ENCODE measurements around the gene TMEM270.
"Not testable (repeated sequence)": the region's sequence is repeated elsewhere in the genome, so short reads cannot be mapped to it uniquely, and the experiment has no call there.

TMEM270 gene

DNA sequence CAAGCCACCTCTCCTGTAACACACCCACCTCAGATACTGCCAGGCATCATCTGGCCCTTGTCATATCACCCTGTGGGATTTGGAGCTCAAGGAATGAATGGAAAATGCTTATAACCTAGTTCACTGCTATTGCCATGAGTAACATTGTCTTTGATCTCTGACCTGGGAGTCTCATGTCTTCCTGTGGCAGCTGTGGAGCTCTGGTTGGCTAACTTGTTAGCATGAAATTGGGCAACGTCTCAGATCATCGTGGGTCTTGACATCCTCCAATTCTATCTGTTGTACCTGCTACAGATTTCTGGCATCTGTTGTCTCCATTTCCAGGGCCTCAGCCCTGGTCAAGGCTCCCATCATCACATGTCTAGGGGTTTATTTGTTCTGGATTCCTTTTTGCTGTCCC, 2.2 kb upstream of the TMEM270 start:
- no peak for DNase-seq (ENCODE audit: low read depth)

DNA sequence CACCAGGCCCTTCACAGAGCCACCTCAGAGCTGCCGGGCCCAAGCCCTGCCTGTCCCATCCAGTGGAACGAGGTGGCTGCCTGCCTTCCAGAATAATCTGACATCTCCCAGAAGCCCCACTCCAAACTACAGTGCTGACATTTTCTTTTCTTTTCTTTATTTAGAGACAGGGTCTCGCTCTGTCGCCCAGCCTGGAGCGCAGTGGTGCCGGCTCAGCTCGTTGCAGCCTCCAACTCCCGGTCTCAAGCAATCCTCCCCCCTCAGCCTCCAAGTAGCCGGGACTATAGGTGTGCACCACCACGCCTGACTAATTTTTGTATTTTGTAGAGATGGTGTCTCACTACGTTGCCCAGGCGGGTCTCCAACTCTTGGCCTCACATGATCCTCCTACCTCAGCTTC, 346 bp downstream of the TMEM270 start:
- DNase-seq (ENCODE audit: low read depth), result no peak

DNA sequence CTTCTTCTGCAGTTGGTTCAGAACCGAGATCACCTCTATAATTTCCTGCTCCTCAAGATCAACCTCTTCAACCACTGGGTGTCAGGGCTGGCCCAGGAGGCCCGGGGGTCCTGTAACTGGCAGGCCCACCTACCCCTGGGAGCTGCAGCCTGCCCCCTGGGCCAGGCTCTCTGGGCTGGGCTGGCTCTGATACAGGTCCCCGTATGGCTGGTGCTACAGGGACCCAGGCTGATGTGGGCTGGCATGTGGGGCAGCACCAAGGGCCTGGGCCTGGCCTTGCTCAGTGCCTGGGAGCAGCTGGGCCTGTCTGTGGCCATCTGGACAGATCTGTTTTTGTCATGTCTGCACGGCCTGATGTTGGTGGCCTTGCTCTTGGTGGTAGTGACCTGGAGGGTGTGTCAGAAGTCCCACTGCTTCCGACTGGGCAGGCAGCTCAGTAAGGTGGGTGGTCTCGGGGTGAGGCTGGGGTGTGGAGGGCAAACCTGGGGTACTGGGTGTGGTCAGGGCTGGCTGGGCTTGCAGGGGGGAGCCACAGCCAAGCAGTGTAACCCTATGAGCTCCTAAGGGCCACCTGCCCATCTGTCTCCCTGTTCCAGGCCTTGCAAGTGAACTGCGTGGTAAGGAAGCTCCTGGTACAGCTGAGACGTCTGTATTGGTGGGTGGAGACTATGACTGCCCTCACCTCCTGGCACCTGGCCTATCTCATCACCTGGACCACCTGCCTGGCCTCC, 4.2 kb downstream of the TMEM270 start:
- DNase-seq (ENCODE audit: low read depth), result no peak

DNA sequence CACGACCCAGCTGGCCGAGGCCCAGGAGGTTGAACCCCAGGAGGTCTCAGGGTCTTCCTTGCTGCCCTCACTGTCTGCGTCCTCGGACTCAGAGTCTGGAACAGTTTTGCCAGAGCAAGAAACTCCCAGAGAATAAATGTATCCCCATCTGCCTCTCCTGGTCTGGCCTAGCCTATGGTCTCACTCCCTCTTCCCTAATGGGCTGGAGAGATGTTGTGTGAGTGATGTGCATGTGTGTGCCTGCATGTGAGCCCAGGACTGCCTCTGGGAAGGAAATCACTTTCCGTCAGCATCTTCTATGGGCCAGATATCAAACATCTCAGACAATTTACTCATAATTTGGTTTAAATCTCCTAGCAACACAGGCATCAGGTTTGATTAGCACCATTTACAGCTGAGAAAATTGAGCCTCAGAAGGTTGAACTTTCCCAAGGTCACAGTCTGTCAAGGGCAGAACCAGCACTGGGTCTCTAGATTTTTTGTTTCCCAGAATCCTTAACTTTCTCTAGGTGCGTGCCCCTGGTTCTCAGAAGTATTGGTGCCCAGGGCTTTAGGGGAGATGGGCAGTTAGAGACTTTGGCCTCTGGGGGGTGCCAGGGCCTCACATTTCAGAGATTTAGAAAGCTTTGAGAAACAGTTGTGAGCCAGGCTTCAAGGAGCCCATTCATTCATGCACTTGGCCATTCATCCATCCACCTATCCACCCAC, 4.9 kb downstream of the TMEM270 start:
- DNase-seq (ENCODE audit: low read depth), result no peak

DNA sequence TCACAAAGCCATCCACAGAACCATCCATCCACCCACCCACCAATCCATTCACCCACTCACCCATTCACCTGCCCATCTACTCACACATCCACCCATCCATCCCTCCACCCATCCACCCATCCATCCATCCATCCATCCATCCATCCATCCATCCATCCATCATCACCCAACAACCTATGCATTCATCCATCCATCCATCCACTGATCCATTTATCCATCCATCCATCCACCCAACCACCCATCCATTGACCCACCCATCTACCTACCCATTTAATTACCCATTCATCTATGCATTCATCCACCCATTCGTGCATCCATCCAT, 5.4 kb downstream of the TMEM270 start:
- no peak for DNase-seq (ENCODE audit: low read depth)

DNA sequence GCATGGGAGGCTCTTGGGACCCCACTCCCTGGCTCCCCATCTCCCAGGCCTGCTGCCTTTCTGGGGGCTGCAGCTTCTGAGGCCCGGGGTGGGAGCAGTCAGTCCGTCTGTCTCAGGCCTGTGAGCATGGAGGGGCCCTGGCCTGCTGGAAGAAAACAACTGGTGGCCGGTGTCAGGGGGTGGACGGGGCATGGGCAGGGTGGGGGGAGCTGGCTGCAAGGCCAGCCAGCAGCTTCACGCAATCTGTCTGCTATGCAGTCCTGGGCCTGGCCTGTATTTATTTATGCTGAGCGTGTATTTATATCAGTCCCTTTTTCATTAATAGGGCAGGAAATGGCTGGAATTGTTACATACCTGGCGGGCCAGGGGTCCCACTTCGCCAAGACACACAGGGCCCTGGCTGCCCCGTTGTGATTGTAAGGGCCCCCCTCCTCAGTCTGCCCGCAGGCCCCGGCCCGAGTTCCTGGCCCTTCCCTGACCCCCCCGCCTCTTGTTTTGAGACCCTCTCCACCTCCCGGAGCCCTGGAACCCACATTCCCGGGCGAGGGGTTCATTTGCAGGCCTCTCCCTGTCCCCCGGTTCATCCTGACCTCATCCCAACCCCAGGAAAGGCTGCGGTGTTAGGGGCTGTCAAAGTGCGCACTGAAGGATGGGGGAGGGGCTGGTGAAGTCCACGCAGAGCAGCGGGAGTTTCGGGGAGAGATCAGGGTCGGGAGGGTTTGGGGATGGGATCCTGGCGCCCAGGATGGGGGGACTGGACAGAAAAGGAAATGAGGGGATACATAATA, 8.2 kb downstream of the TMEM270 start:
- DNase-seq (ENCODE audit: low read depth), result no peak

DNA sequence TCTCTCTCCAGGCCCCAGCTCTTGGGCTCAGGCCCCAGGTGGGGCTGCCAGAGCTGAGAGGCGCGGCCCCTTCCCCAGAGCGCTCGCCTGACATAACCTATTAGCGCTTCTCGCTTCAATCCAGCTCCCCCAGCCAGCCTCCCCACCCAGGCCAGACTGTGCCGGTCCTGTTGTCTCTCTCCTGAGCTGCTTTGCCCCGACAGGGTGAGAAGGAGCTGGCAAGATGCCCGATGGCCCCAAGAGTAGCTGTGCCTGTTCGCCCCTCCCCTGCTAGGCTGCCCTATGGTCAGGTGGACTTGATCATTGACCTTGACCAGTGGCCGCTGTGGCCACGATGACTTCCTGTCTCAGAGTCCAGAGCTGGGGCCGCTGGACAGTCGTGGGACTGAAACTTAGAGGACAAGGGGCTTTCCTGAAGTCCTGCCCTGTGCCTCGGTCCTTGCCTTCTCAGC, 9.1 kb downstream of the TMEM270 start:
- no peak for DNase-seq (ENCODE audit: low read depth)

DNA sequence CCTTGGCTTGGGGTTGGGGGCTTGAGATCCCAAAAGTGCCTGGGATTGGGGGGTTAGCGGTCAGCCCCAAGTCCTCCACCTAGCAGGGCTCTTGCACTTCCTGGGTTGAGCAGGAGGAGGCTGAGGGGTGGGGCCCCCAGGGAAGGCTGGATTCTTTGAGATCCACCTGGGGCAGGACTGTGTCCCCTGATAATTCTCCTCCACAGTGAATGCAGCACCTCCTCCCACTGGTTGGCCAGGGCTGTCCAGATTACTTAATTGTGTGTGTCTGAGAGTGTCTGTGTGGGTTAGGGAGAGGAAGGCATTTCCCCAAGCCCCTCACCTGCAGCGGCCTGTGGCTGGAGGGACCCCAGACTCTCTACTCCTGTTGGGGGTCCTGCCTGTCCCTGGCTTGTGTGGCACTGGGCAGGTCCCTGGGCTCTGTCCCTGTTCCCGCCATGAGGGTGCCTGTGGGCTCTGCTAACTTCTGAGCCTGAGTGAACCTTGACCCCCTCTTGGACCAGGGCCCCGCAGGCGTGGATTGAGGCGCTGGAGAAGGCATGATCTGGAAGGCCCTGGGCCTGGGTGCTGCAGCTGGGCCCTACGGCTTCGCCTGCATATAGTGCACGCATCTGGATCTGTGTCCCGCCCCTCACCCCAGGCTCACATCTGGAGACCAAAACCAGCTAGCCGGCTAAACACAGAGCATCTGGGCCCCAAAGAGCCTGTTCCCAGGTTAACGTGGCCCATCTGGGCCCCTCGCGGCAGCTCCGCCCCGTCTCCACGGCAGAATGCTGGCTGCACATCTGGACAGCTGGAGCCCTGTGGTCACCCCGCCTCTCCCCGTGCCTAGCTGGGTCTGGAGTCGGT, 10.4 kb downstream of the TMEM270 start:
- DNase-seq (ENCODE audit: low read depth), result no peak

DNA sequence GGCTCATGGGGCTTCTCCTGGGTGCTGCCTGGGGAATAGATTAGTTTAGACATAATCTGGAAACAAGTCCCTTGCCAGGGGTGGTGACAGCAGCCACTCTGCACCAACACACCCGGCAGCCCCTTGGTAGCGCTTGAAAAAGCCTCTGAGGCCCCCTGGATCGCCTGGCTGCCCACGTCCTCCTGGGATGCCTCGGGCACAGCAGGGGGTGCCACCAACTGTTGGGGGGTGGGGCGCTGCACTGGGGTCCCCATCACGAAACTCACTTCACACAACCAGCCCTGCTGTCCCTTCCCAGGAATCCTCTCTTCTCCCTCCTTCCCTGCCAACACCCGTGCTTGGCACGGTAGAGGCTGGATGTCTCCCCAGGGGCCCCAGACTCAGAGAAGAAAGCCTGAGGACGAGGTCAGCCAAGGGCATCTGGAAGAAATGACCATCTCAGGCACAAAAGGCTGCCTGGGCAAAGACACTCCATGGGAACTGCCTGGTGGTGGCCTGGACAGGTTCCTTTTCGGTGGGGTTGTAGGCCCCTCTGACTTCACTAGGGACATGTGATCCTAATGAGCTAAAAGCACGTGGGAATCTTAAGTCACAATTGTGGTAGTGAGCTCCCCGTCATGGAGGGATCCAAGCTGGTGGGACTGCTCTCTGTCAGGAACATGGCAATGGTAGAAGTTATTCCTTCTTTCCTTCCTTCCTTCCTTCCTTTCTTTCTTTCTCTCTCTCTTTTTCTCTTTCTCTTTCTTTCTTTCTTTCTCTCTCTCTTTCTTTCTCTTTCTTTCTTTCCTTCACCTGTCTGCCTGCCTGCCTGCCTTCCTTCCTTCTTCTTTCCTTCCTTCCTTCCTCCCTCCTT, 11.3 kb downstream of the TMEM270 start:
- no peak for DNase-seq (ENCODE audit: low read depth)

DNA sequence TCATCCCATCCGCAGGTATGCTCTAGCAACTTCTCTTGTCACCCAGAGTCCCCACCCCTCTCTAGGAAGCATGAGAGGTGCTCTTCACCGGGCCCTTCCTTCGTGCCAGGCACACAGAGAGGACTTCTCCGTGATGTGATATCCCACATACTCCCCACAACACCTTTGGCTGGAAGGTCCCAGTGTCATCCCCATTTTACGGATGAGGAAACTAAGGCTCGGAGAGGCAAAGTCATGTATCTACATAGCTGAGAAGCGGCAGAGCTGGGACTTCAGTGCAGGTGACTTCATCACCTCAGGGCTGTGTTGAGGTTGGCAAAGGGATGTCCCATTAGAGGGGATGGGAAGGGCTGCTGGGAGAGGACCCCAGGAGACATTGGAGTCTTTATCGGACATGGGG, 15.4 kb downstream of the TMEM270 start:
- no peak for DNase-seq (ENCODE audit: low read depth)

DNA sequence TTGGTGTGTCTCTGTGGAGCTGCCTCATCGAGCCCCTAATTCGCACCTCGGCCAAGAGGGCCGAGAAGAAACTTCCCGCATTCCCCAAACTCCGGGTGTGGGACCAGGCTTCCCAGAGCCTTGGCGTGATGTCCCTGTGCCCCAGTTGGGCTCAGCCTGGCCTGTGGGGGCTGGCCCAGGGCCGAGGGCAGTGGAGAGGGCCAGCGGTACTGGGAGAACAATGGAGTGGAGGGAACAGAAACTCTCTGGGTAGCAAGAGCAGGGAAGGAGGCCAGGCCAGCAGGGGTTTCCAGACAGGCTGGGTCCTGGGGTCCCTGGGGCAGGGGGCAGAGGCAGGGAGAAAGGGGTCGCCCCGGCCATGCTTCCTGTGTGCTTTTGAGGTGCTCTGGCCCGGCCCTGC, 16.0 kb downstream of the TMEM270 start:
- DNase-seq (ENCODE audit: low read depth), result no peak

DNA sequence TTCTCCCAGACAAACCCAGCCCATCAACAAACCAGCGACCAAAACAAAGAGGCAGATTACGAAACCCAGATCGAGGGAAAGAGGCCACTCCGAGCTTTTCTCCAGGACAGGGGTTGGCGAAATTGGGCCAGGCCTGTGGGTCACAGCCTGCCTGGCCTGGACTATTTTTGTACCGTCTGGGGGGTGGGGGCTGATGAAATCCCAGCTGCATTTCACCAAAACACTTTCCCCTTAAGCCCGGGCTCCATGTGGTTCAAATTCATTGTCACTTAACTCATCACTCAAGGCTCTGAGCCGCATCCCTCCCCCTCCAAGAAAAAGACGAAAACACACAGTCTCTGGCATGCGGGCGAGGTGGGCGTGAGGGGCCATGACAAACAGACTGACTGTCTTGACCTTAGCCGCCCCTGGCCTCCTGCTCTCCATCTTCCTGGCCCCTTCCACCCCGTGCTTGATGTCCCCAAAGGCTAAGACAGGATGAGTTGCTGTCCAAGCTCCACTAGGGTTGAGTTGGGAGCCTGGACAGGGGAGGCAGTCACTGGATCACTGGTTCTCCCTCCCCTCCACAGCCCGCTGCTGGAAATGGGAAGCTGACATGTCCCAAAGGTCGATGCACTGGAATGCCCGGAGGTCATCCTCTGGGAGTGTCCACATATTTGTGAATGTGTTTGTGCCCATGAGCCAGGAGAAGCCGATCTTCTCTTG, 19.2 kb downstream of the TMEM270 start:
- no peak for DNase-seq (ENCODE audit: low read depth)

DNA sequence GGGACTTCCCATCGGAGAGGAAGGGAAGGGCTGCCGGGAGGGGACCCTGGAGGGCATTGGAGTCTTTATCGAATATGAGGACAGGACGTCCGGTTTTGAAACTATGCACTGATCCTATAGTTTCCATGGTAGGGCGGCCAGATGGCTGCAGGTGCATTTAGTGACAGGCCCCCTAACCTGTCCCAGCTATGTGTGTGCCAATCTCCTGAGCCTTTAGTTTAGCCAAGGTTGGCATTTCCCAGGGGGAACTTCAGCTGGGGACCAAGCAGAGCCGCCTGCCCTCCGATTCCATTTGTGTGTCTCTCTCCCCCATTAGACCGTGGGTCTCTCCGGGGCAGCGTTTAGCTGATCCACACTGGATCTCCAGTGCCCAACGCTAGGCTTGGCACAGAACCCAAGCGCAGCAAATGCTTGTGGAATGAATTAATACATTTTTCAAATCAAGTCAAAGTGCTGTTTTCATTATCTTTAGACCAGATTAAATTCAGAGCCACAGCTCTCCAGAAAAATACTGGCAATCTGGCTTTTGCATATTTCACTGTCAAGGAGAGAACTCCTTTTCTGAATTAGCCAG, 19.9 kb downstream of the TMEM270 start:
- DNase-seq (ENCODE audit: low read depth), result no peak

DNA sequence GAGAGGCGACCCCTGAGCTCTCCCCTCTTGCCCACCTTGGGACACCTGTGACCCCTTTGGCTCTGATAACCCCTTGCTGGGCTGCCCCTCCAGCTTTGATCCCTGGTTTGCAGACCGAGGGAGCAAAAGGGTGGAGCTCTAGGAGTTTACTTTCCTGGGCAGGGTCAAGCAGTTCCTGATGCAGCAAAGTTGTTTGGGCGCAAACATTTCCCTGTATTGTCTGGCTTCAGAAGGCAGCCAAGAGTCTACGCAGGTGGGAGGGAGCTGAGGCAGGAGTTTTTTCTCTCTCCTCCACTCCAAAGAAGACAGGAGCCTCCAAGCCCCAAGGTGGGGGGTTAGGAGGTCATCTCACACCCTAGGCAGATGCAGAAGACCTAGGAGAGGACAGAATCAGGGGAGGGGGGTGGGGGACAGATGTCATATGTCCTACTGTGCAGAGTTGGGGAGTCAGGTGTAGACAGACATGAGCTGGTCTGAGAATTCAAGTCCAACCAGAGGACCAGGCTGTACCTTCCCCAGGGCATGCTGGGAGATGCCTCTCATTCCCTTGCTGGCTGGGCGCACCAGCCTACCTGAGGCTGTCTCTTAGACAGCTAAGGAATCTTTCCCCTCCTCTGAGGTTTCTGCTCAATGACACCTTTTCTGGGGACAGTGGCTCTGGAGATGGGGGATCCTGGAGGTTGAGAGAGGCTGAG, 20.5 kb downstream of the TMEM270 start:
- no peak for DNase-seq (ENCODE audit: low read depth)

DNA sequence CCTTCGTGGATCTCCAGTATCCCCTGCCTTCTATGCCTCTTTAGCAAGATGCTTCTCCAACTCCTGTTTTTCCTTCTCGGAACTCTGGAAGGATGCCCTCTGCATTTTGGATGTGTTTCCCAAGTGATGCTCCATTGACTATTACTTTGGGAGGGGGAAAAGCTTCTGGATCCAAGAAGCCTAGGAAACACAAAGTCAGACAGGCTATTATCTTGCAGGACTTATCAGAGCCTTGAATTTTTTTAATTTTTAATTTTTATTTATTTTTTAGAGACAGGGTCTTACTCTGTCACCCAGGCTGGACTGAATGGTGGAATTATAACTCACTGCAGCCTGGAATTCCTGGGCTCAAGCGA, 21.1 kb downstream of the TMEM270 start:
- no peak for DNase-seq (ENCODE audit: low read depth)

DNA sequence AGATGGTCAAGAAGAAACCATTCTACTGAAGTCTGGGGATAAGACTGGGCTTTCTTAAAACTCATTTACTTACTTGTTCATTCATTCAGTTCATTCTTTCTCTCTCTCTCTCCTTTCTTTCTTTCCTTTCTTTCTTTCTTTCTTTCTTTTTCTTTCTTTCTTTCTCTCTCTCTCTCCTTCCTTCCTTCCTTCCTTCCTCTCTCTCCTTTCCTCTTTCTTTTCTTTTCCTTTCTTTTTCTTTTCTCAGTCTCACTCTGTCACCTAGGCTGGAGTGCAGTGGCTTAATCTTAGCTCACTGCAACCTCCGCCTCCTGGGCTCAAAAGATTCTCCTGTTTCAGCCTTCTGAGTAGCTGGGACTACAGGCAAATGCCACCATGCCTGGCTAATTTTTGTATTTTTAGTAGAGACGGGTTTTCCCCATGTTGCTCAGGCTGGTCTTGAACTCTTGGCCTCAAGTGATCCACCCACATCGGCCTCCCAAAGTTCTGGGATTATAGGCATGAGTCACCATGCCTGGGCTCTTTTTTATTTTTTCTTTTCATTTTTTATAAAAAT, 24.0 kb downstream of the TMEM270 start:
- not testable (repeated sequence) for DNase-seq (ENCODE audit: low read depth)

DNA sequence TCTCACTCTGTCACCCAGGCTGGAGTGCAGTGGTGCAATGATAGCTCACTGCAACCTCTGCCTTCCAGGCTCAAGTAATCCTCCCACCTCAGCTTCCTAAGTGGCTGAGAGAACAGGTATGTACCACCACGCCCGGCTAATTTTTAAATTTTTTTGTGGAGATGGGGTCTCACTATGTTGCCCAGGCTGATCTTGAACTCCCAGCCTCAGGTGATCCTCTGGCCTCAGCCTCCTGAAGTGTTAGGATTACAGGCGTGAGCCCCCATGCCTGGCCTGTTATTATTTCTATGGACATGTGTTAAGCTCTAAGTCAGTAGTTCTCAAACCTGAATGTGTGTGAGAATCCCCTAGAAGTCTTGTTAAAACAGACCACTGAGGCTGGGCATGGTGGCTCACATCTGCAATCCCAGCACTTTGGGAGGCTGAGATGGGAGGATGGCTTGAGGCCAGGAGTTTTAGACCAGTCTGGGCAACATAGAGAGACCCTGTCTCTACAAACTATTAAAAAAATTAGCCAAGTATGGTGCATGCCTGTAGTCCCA, 24.5 kb downstream of the TMEM270 start:
- DNase-seq (ENCODE audit: low read depth), result no peak

DNA sequence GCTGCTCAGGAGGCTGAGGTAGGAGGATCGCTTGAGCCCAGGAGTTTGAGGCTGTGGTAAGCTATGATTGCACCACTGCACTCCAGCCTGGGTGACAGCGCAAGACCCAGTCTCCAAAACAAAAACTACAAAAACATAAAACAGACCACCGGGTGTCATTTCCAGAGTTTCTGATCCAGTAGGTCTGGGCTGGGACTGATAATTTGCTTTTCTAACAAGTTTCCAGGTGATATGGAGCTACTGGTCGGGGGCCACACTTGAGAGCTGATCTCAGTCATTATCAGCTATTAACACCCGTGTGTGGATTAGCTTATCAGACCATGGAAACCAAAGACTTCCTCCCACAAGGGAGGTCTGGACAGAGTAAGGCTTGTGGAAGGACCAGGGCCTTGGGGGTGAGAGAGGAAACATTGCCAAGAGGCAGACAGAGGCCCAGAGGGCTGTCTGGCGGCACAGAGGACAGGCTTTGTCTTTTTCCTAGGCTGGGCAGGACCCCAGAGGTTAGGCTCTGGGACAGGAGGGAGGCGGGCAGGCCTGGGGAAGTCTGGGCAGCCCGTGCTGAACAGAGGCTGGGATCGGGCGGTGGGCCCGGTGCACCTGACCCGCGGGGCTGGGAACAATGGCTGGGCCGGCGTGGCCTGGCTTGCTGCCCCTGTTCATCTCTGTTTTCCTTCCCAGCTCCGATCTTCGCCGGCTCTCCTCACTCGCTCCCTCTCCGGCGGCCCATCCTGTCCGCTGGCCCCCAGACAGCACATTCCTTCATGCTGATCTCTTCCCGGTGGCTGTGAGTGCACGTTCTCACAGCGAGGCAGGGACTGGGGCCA, 25.2 kb downstream of the TMEM270 start:
- DNase-seq (ENCODE audit: low read depth), result no peak
